ENCODE measurements around the gene SMAP1.

GRCh38 chr6:70667256-70667710 lies 400 bp upstream of the SMAP1 start:
- TF ChIP-seq CTCF (IDR thresholded peaks at IDR 0.05 in 4 of 5, conservative IDR thresholded peaks at IDR 0.05 in 1 of 5) (no peak), POLR2A (IDR thresholded peaks at IDR 0.05) (no peak)
